GM21786 (cell line): ENCODE data around the gene TBC1D5.
"Not testable (repeated sequence)": the region's sequence is repeated elsewhere in the genome, so short reads cannot be mapped to it uniquely, and the experiment has no call there.

Source experiments
- ATAC-seq: cut with Tn5 transposase; IDR thresholded peaks from one replicate; pipeline ENCODE4 v1.9.1; 2021; ENCODE audit not compliant: unreplicated experiment

The TBC1D5 gene

DNA sequence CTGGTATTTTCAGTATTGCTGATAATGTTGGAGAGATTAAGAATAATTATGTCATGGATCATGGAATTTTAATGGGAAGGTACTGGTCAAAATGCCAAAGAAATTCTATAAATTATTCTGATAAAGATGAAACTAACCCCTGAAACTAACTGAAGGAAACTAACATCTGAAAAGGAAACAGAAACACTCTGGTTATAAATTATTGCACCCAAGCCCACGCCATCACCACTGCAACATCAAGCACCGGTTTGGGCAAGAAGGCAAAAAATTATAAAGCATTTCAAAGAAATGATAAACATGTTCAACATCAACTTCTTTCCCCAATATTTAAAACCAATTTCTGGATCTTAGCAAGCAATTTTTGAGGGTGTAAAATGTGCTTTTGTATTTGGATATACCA is 372.5 kb downstream of the TBC1D5 start:
- ATAC-seq, result no peak

DNA sequence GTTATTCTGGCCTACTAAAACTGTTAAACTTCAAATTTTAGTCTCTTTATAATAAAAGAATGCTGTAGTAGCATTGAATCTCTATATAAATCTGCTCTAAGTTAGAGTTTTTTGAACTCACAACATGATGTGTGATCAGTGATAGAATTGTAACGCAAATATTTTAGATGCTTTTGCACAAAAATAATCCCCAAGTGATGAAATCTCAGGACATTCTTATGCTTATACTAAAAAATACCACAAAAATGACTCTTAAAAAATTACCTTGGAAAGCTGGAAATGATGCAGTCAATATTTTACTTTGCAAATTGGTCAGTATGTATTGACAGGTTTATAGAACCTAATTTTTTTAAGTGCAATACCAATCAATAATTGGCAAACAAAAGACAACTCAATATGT is 375.3 kb downstream of the TBC1D5 start:
- ATAC-seq, result no peak

DNA sequence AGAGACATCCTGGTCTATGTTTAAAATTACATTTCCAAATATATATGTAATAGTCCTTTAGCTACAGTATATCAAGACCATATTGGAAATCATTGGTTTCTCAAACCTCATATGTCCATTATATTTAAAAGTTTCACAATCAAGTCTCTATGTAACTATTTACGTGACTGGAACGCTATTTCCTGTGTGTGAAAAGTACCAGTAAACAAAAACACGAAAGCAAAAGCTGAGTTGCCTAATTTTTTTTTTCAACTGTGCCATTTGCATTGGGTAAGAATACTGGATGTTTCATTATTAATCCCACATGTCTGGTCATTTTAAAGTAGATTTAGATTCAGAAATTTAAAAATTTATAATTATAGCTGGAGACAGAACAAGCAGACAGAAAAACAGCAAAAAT is 381.4 kb downstream of the TBC1D5 start:
- no peak for ATAC-seq

DNA sequence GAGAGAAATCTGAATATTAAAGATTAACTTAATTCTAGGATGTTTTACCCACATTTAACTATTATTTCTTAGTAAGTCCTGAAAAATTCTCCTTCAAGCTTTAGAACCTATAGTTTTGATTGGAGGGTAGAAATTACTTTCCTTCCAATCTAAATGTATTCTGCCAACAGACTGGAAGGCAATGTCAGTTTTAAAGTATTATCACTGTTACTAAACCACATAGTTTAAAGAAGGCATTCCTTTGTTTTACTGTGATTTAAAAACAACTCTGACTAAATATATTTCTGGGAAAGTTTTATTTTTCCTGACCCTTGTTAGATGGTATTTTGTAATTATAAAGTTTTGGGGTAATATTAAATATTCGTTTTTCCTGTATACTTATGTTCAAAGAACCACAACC is 382.5 kb downstream of the TBC1D5 start:
- no peak for ATAC-seq

DNA sequence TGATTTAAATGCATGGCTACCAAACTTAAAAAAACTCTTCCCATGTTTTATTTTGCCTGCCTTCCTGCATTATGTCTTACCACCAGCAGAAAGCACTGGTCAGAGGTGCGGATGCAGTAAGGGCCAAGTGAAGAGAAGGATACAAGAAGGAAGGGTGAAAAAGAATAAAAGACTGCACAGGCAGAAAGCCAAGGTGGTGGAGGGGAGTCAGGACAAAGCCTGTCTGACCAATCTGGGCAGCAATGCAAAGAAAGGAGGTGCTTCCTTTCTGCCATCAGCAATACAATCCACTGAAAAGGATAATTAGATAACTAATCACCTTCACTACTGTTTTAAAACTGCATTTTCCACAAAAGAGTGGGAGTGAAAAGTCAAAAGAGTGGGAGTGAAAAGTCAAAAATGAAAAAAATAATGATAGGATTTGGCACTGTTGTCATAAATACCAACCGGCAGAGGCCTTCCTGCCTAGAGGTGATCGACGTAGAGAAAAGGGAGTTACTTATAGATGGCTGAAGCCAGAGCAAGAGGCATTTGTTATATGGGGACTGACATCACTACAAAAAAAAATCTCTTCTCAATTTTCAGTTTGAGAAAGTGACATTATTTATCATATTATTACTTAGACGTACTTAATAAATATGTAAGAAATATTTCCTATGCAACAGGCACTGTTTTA is 385.3 kb downstream of the TBC1D5 start:
- ATAC-seq, result no peak

DNA sequence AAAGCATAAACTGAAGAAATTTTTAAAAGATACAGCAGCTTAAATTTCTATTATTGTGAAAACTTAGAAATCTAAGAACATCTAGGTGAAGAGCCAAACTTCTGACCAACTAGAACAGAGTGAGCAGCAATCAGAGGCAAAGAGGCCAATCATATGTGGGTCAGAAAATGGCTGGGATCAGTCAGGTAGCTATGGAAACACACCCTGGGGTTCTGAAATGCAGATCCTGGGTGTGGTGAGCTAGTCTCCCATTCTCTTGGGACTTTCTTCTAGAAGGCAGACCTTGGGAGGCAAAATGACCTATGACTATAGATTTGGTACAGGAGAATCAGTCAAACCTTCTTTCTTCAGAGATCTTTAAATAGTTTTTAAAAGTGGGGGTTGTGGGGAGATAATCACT is 385.8 kb downstream of the TBC1D5 start:
- no peak for ATAC-seq

DNA sequence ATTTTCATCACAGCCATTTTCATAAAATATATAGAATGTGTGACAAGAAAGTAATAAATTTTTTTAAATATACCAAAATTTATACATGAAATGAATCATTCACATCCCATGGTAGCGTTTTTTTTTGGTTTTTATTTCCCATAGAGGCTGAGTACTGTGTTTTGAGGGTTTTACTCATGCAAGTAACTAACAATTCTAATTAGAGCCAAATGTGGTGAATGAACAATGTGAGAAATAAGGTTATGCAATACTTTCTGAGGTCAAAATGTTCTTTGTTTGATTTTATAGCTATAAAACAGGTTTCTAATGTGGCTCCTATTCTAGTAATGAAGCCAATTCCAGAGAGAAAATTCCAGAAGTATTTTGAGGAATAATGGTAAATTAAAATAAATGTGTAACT is 386.8 kb downstream of the TBC1D5 start:
- ATAC-seq, result no peak

DNA sequence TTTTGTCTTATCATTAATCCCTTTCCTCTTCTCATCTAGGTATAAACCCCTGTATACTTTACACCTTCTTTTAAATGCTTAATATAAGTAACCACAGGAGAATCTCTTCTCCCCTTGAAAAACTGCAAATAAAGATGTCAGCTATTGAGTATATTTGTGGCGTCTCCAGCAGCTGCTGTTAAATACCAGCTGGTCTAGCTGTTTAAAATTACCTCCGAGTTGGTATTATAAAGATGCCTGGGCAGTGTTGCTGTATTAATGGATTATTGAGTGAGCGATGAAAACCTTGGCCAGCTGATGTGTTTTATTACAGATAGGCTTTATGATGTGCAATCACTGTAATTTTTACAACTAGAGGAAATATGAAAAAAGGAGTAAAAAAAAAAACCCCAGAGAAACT is 388.1 kb downstream of the TBC1D5 start:
- ATAC-seq, result no peak

DNA sequence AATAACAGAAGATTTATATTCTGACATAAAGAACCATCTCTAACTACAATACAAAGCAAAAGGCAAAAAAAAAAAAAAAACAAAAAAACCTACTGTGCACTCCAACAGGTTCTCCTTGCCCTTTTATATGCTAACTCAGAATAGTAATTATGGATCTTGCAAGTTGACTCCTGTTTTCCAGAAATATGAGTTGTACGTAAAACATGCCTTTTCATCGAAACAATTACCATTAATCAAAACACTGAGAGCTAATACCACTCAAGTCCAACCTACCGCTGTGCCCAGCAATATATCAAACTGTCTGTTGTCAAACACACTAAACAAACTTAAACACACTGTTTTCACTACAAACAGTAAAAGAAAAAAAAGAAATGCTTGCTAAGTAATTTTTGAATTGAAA is 389.8 kb downstream of the TBC1D5 start:
- ATAC-seq, result no peak

DNA sequence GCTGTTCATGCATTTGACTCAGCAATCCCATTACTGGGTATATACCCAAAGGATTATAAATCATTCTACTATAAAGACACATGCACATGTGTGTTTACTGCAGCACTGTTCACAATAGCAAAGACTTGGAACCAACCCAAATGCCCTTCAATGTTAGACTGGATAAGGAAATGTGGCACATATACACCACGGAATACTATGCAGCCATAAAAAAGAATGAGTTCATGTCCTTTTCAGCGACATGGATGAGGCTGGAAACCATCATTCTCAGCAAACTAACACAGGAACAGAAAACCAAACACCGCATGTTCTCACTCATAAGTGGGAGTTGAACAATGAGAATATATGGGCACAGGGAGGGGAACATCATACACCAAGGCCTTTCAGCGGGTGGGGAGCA is 391.2 kb downstream of the TBC1D5 start:
- ATAC-seq, result not testable (repeated sequence)

DNA sequence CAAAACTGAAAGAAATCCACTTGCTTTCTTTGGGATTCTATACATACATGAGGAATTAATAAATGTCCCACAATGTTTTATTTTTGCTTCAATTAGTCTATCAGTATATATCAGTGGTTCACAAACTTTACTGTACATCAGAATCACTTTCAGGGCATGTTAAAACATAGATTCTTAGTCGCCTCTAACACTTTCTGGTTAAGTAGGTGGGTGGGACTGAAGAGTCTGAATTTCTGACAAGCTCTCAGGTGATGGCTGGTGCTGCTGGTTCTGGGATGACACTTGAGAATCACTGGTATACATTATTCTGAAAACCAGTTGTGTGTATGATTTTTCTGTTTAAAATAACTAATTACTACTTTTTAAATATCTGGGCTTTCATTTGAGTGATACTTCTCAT is 393.3 kb downstream of the TBC1D5 start:
- no peak for ATAC-seq

DNA sequence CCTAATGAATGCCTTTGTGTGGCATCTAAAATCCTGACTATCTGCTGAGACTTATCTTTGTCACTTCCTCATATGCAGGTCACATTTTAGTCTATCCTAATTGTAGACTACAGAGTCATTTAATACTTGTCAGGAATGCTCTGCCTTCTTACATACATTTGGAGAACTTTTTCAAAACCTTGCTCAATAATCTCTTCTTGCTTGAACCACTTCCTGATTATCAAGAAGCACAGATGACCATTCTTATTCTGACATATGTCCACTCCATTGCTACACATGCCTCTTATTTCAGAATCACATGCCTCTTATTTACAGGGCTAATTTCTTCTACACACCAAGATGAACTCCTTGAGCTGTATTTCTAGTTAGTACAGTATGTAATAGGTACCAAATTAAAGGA is 400.3 kb downstream of the TBC1D5 start:
- ATAC-seq, result no peak

DNA sequence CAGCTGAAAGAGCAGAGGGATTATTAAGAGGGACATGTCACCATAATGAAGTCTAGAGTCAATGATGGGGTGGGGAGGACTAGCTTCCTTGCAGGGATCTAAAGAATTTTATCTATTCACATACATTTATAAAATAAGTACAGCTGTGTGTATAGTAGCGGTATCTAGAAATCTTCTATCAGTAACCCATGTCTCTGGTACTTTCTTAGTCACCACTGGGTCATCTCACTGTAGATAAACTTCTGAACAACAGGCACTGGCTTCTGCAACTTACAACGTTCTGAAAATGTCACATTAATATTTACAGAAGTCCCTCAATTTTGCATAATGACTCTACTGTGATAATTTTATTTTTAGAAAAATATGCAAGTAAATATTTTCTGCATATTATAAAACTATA is 401.7 kb downstream of the TBC1D5 start:
- ATAC-seq, result no peak

DNA sequence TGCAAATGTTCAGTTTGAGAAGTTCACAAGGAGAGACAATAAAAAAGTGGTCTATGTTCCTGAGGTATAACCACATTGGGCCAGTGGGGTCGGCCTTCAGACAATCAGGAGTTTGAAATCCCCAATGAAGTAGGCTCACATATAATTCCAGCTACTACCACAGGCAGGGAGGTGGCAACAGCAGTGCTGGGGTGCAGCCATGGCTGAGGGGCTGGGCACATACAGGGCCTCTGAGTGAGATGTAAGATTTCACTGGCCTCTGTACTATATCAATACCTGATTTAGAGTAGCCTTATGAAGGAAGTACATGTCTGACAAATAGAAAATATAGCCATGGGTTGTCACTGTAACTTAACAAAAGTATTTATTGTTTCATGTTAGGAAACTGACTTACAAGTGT is 402.2 kb downstream of the TBC1D5 start:
- no peak for ATAC-seq

DNA sequence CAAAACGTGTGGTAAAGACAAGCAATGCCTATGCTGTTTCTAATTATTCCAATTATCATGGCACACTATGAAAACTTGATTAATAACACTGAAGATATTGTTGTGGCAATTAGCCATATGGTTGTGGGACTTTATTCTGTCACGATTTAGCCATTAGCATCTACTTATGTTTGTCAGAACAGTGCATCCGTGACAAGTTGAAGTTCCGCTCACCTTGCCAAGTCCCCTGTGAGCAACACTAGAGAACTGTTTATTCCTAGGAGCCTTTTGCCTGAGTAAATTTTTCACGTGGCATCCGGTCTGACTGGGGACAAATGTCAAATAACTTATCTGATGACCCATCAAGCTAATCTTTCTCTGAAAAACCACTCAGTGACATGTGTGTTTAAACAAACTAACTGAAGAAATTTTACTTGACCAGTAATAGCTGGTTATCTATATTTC is 403.3 kb downstream of the TBC1D5 start:
- ATAC-seq, result no peak

DNA sequence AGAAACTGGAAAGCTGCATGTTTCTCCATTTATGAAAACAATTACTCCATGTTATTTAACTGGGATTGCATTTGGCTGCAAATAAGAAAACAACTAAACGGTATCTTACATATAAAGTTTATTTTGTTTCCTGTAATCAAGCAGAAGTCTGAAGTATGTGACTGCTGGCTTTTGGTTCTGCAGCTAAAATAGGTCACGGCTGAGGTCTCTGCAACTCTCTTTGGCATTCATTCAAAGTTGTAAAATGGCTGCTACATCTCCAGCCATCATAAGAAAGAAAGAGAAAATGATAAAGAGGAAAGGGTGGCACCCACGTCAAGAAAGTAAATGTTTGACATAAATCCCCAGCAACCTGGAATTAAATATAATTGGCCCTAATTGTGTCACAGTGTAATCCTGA is 406.1 kb downstream of the TBC1D5 start:
- no peak for ATAC-seq

DNA sequence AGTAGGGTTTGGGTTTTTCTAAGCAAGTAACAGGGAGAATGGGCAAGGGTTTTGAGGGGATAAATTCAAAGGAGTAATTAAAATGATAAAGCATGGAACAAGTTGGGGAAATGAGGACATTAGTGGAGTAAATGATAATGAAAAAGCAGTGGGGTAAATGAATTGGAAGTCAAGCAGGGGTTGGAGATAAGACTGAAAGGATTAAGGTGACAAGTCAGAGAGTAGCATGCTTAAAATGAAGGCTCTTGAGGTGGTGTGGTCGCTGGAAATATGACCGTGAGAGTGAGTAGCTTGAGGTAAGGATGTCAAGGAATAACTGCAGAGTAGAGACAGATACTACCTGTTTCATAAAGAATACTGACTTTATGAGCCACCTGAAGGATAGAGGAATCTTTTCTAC is 408.5 kb downstream of the TBC1D5 start:
- ATAC-seq, result no peak

DNA sequence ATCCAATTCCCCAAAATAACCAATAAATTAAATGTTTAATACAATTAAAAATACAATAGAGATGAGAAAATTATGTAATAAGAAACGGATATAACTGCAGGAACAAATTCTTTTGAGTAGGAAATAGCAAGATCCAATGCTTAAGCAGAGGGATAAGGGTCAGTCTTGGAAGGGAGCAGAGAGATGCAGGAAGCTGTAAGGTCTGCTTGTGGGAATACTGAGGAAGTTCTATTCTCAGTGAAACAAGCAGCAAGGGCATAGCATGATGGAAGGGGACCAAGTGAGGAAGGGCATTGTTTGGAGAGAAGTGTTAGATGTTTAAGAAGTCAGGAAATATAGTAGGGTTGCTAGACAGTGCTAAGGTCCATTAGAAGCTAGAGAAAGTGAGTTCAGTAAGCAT is 409.0 kb downstream of the TBC1D5 start:
- ATAC-seq, result no peak

DNA sequence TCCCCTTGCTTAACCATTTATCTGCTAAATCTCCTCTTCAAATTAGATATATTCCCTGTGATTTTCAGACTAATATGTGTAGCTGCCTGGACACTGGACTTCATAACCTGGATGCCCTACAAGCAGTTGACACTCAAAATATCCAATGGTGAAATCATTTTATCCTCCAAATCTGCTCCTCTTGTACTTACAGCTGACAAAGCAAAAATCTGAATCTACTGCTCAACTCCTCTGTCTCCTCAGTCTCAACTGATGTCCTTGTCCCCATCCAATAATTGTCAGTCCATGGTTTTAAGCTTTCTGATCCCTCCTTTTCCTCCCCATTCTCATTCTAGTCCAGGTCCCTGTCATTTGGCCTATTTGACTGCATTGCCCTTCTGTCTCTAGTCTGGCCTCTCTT is 411.8 kb downstream of the TBC1D5 start:
- no peak for ATAC-seq

DNA sequence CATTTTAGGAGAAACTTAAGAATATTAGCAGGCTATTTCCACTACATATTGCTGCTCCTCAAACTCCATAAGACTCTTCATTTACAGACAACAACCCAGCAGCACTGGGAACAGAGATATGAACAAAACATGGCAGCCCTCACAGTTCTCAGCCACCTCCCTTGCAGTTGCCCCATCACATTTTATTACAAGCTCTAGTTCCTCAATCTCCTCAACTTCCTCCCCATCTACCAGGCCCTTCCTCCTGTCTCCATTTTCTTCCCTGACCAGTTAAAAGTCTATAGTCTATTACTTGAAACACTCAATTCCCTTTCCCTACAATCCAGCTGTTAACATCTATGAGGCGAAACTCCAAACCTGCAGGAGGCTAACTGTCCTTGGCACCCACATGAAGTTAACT is 412.5 kb downstream of the TBC1D5 start:
- no peak for ATAC-seq

DNA sequence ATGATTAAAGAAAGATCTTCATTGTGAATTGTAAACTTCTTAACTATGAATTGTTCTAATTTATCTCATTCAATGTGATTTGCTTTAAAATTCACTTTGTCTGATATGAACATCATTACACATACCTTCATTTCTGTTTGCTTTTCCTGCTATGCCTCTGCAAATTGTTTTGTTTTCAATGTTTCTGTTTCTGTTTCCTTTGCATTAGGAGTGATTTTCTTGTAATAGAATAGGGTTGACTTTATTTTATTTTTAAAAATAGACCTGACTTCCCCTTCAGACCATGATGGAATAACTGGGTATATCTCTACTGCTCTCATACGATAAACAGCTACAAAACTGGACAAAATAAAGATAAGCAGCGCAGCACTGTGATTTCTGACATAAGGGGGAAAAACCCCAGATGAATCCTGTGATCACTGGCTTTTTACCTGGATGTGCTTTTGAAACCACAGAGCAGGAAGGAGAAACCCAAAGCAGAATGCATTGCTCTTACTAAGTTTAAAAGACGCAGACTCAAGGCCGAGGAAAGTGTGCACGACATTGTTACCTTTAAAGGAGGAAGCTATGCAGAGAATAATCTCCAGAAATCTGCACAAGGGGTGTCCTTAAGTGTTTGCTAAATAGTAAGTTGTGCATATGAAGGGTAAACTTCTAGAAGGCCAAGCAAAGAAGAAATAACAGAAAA is 420.2 kb downstream of the TBC1D5 start:
- ATAC-seq, result peak; percentile 69

DNA sequence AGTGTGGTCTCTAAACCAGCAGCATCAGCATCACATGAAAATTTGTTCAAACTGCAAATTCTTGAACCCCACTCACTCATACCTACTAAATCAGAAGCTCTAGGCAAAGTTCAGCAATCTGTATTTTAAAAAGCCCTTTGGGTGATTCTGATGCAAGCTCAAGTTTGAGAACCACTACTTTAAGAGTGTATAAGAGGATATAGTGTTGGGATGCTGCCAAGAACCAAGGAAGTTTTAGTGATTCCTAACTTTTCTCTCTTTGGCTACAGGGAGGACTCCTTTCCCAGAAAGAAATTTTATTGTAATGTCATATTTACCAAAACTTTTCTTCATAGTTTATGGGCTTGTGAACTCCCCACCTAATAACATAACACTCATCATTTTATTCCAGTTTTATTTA is 422.2 kb downstream of the TBC1D5 start:
- ATAC-seq, result no peak

DNA sequence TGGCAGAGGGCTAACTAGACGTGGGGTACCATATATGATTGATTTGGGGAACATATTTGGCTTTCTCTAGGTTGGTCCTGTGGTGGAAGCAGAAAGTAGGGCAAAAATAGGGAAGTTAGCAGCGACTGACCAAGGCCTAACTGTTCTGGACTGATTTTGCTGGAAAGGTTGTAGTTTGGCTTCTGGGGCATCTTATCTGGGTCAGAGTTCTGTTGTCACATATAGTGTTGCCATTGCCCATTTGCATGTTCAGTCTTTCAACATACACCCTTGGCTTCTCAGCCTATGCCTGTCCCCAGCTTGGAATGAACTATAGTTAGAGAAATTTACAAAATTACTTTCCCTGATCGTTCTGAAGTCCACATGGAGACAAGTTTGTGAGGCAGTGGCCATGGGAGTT is 426.5 kb downstream of the TBC1D5 start:
- no peak for ATAC-seq
